ENCODE measurements around the gene SAFB.

DNA sequence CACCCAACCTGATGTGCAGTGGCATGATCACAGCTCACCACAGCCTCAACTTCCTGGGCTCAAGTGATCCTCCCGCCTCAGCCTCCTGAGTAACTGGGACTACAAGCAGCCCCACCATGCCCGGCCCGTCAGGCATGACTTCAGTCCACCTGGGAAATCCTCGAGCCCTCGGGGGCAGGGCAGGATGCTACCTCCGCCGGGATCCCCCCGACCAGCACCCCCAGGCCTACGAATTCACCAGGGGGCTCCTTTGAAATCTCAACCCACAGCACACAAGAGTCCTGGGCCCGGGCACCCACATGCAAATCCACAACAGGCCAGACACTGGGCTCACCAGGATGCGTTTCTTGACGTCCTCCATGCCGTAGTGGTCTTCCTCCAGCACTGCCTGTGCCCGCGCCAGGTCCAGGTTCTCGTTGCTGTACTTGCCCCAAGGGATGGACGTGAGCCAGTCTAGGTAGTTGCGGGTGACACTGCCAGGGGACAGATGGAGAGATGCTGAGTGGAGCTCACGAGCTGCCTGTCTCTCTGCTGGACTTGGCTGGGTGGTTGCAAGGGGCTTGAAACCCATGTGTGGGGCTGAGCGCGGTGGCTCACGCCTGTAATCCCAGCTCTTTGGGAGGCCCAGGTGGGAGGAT is 77.7 kb downstream of the SAFB start:
- TF ChIP-seq, protein P1, sequence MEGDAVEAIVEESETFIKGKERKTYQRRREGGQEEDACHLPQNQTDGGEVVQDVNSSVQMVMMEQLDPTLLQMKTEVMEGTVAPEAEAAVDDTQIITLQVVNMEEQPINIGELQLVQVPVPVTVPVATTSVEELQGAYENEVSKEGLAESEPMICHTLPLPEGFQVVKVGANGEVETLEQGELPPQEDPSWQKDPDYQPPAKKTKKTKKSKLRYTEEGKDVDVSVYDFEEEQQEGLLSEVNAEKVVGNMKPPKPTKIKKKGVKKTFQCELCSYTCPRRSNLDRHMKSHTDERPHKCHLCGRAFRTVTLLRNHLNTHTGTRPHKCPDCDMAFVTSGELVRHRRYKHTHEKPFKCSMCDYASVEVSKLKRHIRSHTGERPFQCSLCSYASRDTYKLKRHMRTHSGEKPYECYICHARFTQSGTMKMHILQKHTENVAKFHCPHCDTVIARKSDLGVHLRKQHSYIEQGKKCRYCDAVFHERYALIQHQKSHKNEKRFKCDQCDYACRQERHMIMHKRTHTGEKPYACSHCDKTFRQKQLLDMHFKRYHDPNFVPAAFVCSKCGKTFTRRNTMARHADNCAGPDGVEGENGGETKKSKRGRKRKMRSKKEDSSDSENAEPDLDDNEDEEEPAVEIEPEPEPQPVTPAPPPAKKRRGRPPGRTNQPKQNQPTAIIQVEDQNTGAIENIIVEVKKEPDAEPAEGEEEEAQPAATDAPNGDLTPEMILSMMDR (IDR thresholded peaks at IDR 0.05): no peak
- TF ChIP-seq POLR2A (IDR thresholded peaks at IDR 0.05) (no peak), EP300 (IDR thresholded peaks at IDR 0.05) (no peak)

Measured in ovary (tissue), 3 donors.